Measurements from ENCODE around the gene TMEM250.
A peak's percentile ranks its signal among the peaks of the same experiment; 100 is the strongest.

The TMEM250 gene

GRCh38 chr9:136136127-136136925 lies 17.7 kb upstream of the TMEM250 start:
- TF ChIP-seq CTCF (IDR thresholded peaks at IDR 0.05) (no peak), ZFX (IDR thresholded peaks at IDR 0.05; ENCODE audit: borderline replicate concordance) (no peak)
- H3K27ac ChIP-seq, result no peak overlapping the region

- H3K27ac ChIP-seq, result no peak overlapping the region
- TF ChIP-seq ZFX (IDR thresholded peaks at IDR 0.05; ENCODE audit: borderline replicate concordance), result no peak
- no peak for TF ChIP-seq CTCF (IDR thresholded peaks at IDR 0.05)
Observed at GRCh38 chr9:136135326-136136126, 16.9 kb upstream of the TMEM250 start.

- no peak overlapping the region for H3K27ac ChIP-seq
- TF ChIP-seq ZFX (IDR thresholded peaks at IDR 0.05; ENCODE audit: borderline replicate concordance) (no peak), CTCF (IDR thresholded peaks at IDR 0.05) (no peak)
Observed at GRCh38 chr9:136133959-136134484, 15.3 kb upstream of the TMEM250 start.

GRCh38 chr9:136133191-136133958 lies 14.7 kb upstream of the TMEM250 start:
- peak; percentile 66 for TF ChIP-seq CTCF (IDR thresholded peaks at IDR 0.05)
- TF ChIP-seq ZFX (IDR thresholded peaks at IDR 0.05; ENCODE audit: borderline replicate concordance), result no peak
- no peak overlapping the region for H3K27ac ChIP-seq

- TF ChIP-seq ZFX (IDR thresholded peaks at IDR 0.05; ENCODE audit: borderline replicate concordance), result no peak
- TF ChIP-seq CTCF (IDR thresholded peaks at IDR 0.05), result no peak
Observed at GRCh38 chr9:136132512-136133050, 13.9 kb upstream of the TMEM250 start.

GRCh38 chr9:136131629-136132511 lies 13.2 kb upstream of the TMEM250 start:
- H3K27ac ChIP-seq, result no peak overlapping the region
- no peak for TF ChIP-seq CTCF (IDR thresholded peaks at IDR 0.05)
- TF ChIP-seq ZFX (IDR thresholded peaks at IDR 0.05; ENCODE audit: borderline replicate concordance), result no peak

More at GRCh38 chr9:136132512-136133050, 13.9 kb upstream of the TMEM250 start:
- H3K27ac ChIP-seq, result no peak overlapping the region

Measured in 22Rv1 (cell line).